ENCODE data around the gene MYOCD. TPM values are rescaled to one million over a fixed set of nuclear protein-coding genes. Genes with fewer than 3 reads are reported as not detected.

MYOCD gene
- total RNA-seq, 6 experiments from 2014 or later, result 0.07 to 2.4 (median 0.11) TPM

DNA sequence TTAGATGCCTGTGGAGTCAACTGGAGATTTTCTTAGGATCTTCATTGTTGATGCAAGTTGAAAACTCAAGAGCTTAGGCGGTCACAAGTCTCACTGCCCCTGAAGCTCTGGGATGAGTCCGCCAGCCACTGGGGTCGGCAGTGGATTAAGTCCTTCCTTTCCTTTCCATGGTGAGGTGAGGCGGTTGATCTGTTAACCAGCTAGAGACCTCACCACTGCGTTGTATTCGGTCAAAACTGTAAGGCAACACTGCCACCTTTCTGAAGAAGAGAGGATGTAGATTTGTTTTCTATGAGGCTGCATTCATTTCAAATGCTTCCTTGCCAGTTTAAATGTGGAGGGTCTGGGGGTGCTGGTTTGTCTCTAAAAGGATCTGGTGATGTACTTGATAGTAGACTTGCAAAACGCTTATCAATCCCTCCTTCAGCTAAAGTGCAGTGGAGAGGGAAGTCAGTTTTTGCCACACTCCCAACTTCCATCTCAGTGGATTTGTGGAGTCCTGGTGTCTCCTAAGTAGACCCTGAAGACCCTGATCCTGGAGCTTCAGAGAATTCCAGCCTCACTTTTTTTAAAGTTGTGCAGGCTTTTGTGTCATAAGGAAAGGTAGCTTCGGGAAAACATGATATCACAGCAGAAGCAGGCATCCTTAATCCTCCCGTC lies 1.7 kb downstream of the MYOCD start:
- TF ChIP-seq, protein P1, sequence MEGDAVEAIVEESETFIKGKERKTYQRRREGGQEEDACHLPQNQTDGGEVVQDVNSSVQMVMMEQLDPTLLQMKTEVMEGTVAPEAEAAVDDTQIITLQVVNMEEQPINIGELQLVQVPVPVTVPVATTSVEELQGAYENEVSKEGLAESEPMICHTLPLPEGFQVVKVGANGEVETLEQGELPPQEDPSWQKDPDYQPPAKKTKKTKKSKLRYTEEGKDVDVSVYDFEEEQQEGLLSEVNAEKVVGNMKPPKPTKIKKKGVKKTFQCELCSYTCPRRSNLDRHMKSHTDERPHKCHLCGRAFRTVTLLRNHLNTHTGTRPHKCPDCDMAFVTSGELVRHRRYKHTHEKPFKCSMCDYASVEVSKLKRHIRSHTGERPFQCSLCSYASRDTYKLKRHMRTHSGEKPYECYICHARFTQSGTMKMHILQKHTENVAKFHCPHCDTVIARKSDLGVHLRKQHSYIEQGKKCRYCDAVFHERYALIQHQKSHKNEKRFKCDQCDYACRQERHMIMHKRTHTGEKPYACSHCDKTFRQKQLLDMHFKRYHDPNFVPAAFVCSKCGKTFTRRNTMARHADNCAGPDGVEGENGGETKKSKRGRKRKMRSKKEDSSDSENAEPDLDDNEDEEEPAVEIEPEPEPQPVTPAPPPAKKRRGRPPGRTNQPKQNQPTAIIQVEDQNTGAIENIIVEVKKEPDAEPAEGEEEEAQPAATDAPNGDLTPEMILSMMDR (IDR thresholded peaks at IDR 0.05), result peak in 3 of 4 donors; percentile 19 to 31 (median 23)
- no peak for TF ChIP-seq POLR2A (IDR thresholded peaks at IDR 0.05)
- Histone ChIP-seq H3K4me1 (peaks cover 0 to 8% (median 0%) of the 10 kb centered on the region in 4 donors), H3K4me3 (no peak overlapping the region), H3K36me3 (no peaks in the 10 kb centered on the region), H3K27ac (no peak overlapping the region), H3K27me3 (peaks cover 0 to 29% of the 10 kb centered on the region in 2 donors), H3K9me3 (no peaks in the 10 kb centered on the region)
- DNase-seq (no peak), ATAC-seq (peak in 2 of 4 donors; percentile 28 to 36)
- WGBS (ENCODE audit: insufficient coverage, low coverage, low lambda C conversion rate, missing lambda C conversion rate), result 18% methylated on average over 9 of the region's 9 CpGs
- intact Hi-C loops (cut with DNase I), result no loop called here

DNA sequence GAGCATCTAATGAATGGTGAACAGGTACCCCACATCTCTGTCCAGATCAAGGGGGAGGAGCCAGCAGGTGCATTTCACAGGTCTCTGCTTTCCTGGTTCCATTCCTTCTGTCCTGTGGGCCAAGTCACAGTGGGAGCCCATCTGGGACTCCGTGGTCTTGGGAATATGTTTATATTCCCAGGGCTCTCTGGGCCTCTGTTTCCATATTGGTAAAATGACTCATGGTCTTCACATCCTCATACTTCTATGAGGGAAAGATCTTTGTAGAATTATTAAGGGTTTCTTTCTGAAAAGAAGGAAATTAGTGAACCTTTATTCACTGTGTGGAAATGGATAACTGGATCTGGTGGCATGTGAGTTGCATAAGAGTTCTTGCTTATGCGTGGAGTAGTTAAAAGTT lies 6.2 kb downstream of the MYOCD start:
- no peaks in the 10 kb centered on the region for H3K9me3 ChIP-seq
- ATAC-seq, result no peak
- DNase-seq, result no peak
- WGBS (ENCODE audit: insufficient coverage, low coverage, low lambda C conversion rate, missing lambda C conversion rate), result 70% methylated on average over 2 of the region's 2 CpGs
- no peak overlapping the region for H3K4me3 ChIP-seq
- H3K27me3 ChIP-seq, result peaks cover 4 to 10% of the 10 kb centered on the region in 2 donors
- intact Hi-C loops (cut with DNase I), result no loop called here
- no peak overlapping the region for H3K27ac ChIP-seq
- no peak for TF ChIP-seq POLR2A (IDR thresholded peaks at IDR 0.05)
- TF ChIP-seq, protein P1 (IDR thresholded peaks at IDR 0.05), result no peak
- H3K36me3 ChIP-seq, result no peaks in the 10 kb centered on the region
- no peaks in the 10 kb centered on the region for H3K4me1 ChIP-seq

DNA sequence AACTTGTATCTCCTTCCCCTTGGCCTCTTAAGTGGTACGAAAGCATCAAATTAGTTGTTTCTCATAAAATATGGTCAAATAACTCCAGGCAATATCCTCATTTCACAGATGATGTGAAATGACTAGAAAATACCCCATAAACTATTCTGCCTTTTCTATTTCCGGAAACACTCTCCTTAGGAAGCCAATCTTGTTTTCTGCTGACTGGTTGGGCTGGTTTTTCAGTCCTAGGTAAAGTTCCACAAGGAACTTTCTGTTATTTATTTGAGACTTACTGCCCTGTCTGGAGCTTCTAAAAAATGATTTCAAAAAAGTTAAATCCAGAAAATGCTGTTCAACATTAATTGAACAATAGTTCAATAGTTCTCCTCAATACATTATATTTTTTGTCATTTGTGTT lies 7.3 kb downstream of the MYOCD start:
- H3K4me1 ChIP-seq, result no peaks in the 10 kb centered on the region
- ATAC-seq, result no peak
- peaks cover 4 to 6% of the 10 kb centered on the region in 2 donors for H3K27me3 ChIP-seq
- H3K4me3 ChIP-seq, result no peak overlapping the region
- H3K9me3 ChIP-seq, result no peaks in the 10 kb centered on the region
- TF ChIP-seq, protein P1 (IDR thresholded peaks at IDR 0.05), result no peak
- no peak for TF ChIP-seq POLR2A (IDR thresholded peaks at IDR 0.05)
- intact Hi-C loops (cut with DNase I), result no loop called here
- no peak for DNase-seq
- 51% methylated on average over 2 of the region's 2 CpGs for WGBS (ENCODE audit: insufficient coverage, low coverage, low lambda C conversion rate, missing lambda C conversion rate)
- H3K27ac ChIP-seq, result no peak overlapping the region
- H3K36me3 ChIP-seq, result no peaks in the 10 kb centered on the region

DNA sequence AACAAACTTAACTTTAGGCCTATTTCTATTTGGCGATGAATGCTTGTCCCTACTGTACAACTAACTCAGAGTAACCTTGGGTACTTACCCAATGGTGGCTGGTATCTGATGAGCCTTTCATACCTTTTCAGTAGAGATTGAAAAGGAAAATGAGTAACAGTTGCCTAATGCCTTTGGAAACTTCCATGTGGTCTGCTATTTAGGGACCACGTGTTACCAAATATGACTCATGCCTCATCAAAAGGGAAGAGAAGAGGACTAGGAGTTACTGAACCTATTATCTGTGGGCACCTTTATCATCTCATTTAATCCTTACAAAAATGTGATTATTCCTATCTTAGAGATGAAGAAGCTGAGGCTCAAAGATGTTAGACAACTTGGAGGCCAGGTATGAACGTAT lies 8.1 kb downstream of the MYOCD start:
- intact Hi-C loops (cut with DNase I), result no loop called here
- Histone ChIP-seq H3K27ac (no peak overlapping the region), H3K27me3 (peaks cover 4 to 6% of the 10 kb centered on the region in 2 donors), H3K4me3 (no peak overlapping the region), H3K4me1 (no peaks in the 10 kb centered on the region), H3K9me3 (no peaks in the 10 kb centered on the region), H3K36me3 (no peaks in the 10 kb centered on the region)
- 71% methylated on average over 3 of the region's 3 CpGs for WGBS (ENCODE audit: insufficient coverage, low coverage, low lambda C conversion rate, missing lambda C conversion rate)
- ATAC-seq, result no peak
- no peak for DNase-seq
- TF ChIP-seq POLR2A (IDR thresholded peaks at IDR 0.05), result no peak
- TF ChIP-seq, protein P1 (IDR thresholded peaks at IDR 0.05), result no peak

Measured in right lobe of liver (tissue), 6 donors.